Upper lobe of right lung (tissue), 1 donor: ENCODE data around the gene ROBO2. TPM values are rescaled to one million over a fixed set of nuclear protein-coding genes. Genes with fewer than 3 reads are reported as not detected.

Experiments used
- ATAC-seq: fragments of 200-7000 bp; cut with Tn5 transposase; one replicate; pipeline ENCODE4 v1.9.1; 2020; ENCODE audit warnings: mild to moderate bottlenecking, moderate library complexity
- DNase-seq: peaks from one replicate; pipeline ENCODE4 v3.0.0-alpha.2; 2020
- H3K27ac ChIP-seq: fragments of 200-600 bp; one replicate; pipeline ENCODE4 v1.8.0; 2022
- H3K27me3 ChIP-seq: fragments of 200-600 bp; one replicate; pipeline ENCODE4 v1.8.0; 2022; ENCODE audit warnings: mild to moderate bottlenecking
- H3K36me3 ChIP-seq: fragments of 200-600 bp; one replicate; pipeline ENCODE4 v1.8.0; 2022
- H3K4me1 ChIP-seq: fragments of 200-600 bp; one replicate; pipeline ENCODE4 v1.8.0; 2022
- H3K4me3 ChIP-seq: fragments of 200-600 bp; one replicate; pipeline ENCODE4 v1.8.0; 2022; ENCODE audit warnings: mild to moderate bottlenecking
- H3K9me3 ChIP-seq: fragments of 200-600 bp; one replicate; pipeline ENCODE4 v1.8.0; 2022
- intact Hi-C: fragments of 100-400 bp; cut with DNase I; formaldehyde crosslinking; loops from one replicate; pipeline ENCODE4 v1.11.0; 2022
- total RNA-seq: library from RNA; stranded (reverse); fragmentation: NEBNext Ultra II Directional; extraction: Animal tissue kit (Norgen Biotek cat#: 25700); gene quantifications from one replicate; pipeline ENCODE4 v1.2.1, GENCODE V29; 2021
- TF ChIP-seq, protein P1 (sequence below): fragments of 200-600 bp; IDR thresholded peaks from one replicate; pipeline ENCODE4 v1.8.0; 2022; ENCODE audit warnings: antibody characterized with exemption
- donor health status: DM: no; HTN: yes; CAD: no; lungs with severe emphysema.

The ROBO2 gene
- total RNA-seq, 1 donor from 2014 or later: 27.1 TPM

DNA sequence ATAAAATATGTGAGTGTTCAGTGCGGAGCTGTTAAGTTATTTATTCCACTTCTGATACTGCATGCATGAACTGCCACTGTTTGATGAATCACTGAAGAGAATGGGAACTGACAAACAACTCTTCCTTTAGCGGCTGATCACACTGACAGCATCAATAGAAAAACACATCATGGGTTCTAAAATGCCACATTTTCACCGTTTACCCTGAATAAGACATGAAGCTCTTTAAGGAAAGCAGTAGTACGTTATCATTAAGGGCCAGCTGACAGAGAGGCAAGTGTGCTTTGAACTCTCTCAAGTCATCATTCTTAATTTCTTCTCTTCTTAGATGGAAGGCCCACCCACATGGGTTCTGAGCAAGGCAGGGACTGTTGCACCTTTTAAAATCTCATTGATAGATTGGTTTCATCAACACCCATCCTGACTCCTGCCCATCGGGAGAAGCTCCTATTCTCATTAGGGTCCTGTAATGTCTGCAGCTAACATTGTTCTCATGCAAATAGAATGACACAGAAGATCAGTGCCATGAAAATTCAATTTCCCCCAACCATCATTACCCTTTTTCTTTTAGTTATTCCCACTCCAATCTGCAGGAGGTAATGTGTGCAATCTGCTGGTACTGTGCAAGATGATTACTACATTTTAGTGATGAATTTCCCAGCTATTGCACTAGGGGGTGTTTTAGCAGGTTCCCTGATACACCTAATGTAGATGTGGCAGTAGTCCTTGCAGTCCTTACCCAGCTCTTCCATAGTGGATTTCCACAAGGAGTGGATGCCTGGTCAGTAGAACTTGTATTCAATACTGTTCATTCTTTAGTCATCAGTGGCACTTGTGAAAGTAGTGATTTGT, 119.1 kb downstream of the ROBO2 start:
- H3K9me3 ChIP-seq: no peaks in the 10 kb centered on the region
- DNase-seq (no peak), ATAC-seq (no peak)
- H3K36me3 ChIP-seq: no peaks in the 10 kb centered on the region
- H3K4me3 ChIP-seq: no peak overlapping the region
- TF ChIP-seq, protein P1, sequence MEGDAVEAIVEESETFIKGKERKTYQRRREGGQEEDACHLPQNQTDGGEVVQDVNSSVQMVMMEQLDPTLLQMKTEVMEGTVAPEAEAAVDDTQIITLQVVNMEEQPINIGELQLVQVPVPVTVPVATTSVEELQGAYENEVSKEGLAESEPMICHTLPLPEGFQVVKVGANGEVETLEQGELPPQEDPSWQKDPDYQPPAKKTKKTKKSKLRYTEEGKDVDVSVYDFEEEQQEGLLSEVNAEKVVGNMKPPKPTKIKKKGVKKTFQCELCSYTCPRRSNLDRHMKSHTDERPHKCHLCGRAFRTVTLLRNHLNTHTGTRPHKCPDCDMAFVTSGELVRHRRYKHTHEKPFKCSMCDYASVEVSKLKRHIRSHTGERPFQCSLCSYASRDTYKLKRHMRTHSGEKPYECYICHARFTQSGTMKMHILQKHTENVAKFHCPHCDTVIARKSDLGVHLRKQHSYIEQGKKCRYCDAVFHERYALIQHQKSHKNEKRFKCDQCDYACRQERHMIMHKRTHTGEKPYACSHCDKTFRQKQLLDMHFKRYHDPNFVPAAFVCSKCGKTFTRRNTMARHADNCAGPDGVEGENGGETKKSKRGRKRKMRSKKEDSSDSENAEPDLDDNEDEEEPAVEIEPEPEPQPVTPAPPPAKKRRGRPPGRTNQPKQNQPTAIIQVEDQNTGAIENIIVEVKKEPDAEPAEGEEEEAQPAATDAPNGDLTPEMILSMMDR: no peak
- H3K4me1 ChIP-seq: no peaks in the 10 kb centered on the region
- intact Hi-C loops: no loop called here
- no peaks in the 10 kb centered on the region for H3K27me3 ChIP-seq
- no peak overlapping the region for H3K27ac ChIP-seq

DNA sequence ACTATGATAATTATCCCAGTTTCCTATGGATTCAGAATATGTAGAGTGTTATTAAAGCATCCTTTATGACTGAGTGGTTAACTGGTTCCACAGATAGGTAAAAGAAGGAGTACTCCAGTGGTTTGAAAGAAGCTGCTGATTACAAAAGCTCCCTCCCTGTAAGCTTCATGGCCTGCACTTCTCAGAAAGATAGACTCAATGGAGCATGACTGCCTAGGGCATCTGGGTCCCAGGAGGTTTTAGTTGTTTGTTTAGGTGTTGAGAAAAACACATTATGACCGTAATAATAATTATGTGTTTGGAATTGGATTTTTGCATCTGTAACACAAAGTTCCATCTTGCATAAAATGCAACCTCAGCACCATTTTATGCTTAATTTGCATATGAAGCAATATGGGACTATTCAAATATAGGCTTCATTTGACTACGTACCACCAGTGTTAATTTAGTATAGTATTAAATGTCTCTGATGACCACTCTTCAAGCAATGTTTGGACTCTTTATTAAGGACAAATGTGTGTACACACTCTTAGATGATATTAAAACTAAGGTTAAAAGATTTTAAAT, 121.1 kb downstream of the ROBO2 start:
- TF ChIP-seq, protein P1: no peak
- no peaks in the 10 kb centered on the region for H3K27me3 ChIP-seq
- H3K27ac ChIP-seq: no peak overlapping the region
- no peaks in the 10 kb centered on the region for H3K4me1 ChIP-seq
- no peak overlapping the region for H3K4me3 ChIP-seq
- no peak for DNase-seq
- ATAC-seq: no peak
- no peaks in the 10 kb centered on the region for H3K9me3 ChIP-seq
- intact Hi-C loops: no loop called here
- H3K36me3 ChIP-seq: no peaks in the 10 kb centered on the region

DNA sequence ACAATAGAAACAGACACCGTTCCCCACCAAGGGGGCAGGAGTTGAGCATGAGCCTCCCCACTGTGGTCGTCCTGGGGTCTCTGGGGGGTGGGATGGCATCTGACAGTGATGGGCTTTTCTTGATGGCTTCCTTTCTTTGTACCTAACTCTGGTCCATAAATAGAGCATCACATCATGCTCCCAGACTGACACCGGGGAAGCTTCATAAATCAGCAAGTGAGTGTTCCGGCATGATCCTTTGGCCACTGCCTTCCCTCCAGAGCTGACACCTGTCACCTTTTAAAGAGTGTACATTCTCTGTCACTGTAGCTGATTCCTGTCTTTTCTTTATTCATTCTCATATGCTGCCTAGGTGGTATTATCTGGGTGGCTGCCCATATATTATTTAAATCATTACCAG, 129.9 kb downstream of the ROBO2 start:
- DNase-seq (no peak), ATAC-seq (no peak)
- TF ChIP-seq, protein P1: no peak
- Histone ChIP-seq H3K9me3 (no peaks in the 10 kb centered on the region), H3K36me3 (no peaks in the 10 kb centered on the region), H3K27me3 (no peaks in the 10 kb centered on the region), H3K4me3 (no peak overlapping the region), H3K4me1 (no peaks in the 10 kb centered on the region), H3K27ac (no peak overlapping the region)
- intact Hi-C loops: no loop called here

DNA sequence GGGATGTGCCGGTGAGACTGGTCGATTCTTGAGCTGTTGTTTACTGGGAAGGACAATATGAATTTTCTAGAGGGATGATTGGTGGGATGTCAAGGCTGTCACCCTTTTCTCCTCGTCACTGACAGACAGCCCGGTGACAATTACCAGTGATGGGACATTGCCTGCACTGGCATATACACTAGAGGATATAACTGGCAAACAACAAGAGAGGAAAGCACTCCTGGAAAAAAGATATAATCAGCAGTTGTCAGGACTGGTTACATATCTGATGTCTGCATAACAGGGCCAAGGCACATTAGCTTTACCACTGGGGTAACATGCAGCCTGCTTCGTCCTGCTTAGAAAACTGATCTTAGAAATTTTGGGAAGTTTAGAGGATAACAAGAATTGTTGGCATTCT, 131.1 kb downstream of the ROBO2 start:
- TF ChIP-seq, protein P1: no peak
- Histone ChIP-seq H3K4me1 (no peaks in the 10 kb centered on the region), H3K9me3 (no peaks in the 10 kb centered on the region), H3K4me3 (no peak overlapping the region), H3K27ac (no peak overlapping the region), H3K36me3 (no peaks in the 10 kb centered on the region), H3K27me3 (no peaks in the 10 kb centered on the region)
- DNase-seq (no peak), ATAC-seq (no peak)
- intact Hi-C loops: no loop called here

DNA sequence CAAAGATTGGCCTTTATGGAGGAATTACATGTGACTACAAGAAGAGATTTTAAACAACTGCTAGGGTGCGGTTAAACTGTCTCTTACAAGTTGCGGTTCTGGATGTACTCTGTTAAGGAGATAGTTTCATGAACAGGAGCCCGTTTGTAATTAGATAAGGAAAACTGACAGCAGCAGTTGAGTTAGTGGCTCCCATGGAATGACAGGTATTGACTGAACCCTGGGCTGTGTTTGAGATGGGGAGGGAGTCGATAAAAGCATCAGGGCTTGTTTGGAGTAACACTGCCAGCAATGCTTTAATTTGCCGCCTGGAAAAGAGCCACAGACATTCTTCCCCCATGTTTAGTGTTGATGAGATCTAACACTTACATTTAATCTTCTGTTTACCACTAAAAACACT, 139.9 kb downstream of the ROBO2 start:
- DNase-seq (no peak), ATAC-seq (no peak)
- Histone ChIP-seq H3K9me3 (no peaks in the 10 kb centered on the region), H3K36me3 (no peaks in the 10 kb centered on the region), H3K27me3 (no peaks in the 10 kb centered on the region), H3K4me1 (no peaks in the 10 kb centered on the region), H3K27ac (no peak overlapping the region), H3K4me3 (no peak overlapping the region)
- intact Hi-C loops: no loop called here
- TF ChIP-seq, protein P1: no peak
